Naive B cell (primary cell): ENCODE data around the gene SLC25A48. TPM values are rescaled to one million over a fixed set of nuclear protein-coding genes. Genes with fewer than 3 reads are reported as not detected.
A peak's percentile ranks its signal among the peaks of the same experiment; 100 is the strongest.

Source experiments
- ATAC-seq, 2 donors: fragments of 150-1000 bp; cut with Tn5 transposase; 2 replicates each; pipeline ENCODE4 v1.10.0; 2021; ENCODE audit warnings: low read depth in 2 of 2, mild to moderate bottlenecking in 2 of 2, moderate library complexity in 2 of 2
- DNase-seq: peaks from one replicate; pipeline ENCODE4 v3.0.0; 2022
- H3K27ac Mint-ChIP-seq, 6 donors: one replicate each; pipeline ENCODE4 v1.8.0; 2020 to 2022; ENCODE audit warnings: mild to moderate bottlenecking in 6 of 6, mixed read lengths in 6 of 6, moderate library complexity in 5 of 6, inconsistent platforms in 2 of 6
- H3K27me3 Mint-ChIP-seq, 3 donors: one replicate each; pipeline ENCODE4 v1.8.0; 2021 to 2022; ENCODE audit warnings: mixed read lengths in 3 of 3, mild to moderate bottlenecking in 1 of 3
- H3K36me3 Mint-ChIP-seq, 2 donors: one replicate each; pipeline ENCODE4 v1.8.0; 2020 to 2022; ENCODE audit warnings: mixed read lengths in 2 of 2, inconsistent platforms in 1 of 2, mild to moderate bottlenecking in 1 of 2
- H3K4me1 Mint-ChIP-seq, 3 donors: one replicate each; pipeline ENCODE4 v1.8.0; 2020 to 2022; ENCODE audit warnings: mixed read lengths in 3 of 3, inconsistent platforms in 1 of 3, mild to moderate bottlenecking in 1 of 3, moderate library complexity in 1 of 3
- H3K4me3 Mint-ChIP-seq, 8 donors: one replicate each; pipeline ENCODE4 v1.8.0; 2020 to 2022; ENCODE audit warnings: mild to moderate bottlenecking in 8 of 8, mixed read lengths in 8 of 8, moderate library complexity in 8 of 8, inconsistent platforms in 2 of 8
- H3K9me3 Mint-ChIP-seq, 7 donors: one replicate each; pipeline ENCODE4 v1.8.0; 2020 to 2022; ENCODE audit warnings: mixed read lengths in 7 of 7, mild to moderate bottlenecking in 5 of 7, inconsistent platforms in 2 of 7, moderate library complexity in 1 of 7
- polyA plus RNA-seq, 6 donors: library from polyadenylated mRNA; unstranded; fragments of 300-500 nt; fragmentation: Illumina TruSeq; gene quantifications; one replicate each; pipeline ENCODE4 v1.2.3, GENCODE V29; 2021; ENCODE audit warnings: low read depth in 6 of 6

The SLC25A48 gene
- polyA plus RNA-seq, 6 donors from 2014 or later, result not detected

DNA sequence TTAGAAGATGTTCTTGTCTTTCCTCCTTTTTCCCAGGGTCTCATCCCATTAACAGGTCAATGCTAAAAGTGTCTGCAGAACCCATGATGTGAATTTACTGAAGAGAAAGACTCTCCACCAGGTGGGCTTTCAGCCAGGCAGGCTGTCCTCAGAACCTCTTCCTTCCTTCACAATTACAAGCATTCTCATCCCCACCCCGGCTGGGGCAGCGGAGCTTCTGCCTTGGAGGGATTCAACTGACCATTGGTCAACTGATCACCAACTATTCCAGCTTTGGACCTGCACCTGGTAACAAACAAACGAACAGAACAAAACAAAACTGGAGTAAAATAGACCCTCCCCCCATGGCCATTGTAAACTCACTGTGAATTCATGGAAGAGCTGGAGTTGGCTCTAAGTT lies 48.6 kb downstream of the SLC25A48 start:
- Mint-ChIP-seq H3K9me3 (no peaks in the 10 kb centered on the region), H3K4me3 (no peak overlapping the region), H3K27me3 (peaks cover 32 to 41% (median 37%) of the 10 kb centered on the region in 3 donors), H3K4me1 (peaks cover 3 to 8% (median 7%) of the 10 kb centered on the region in 3 donors), H3K27ac (no peak overlapping the region), H3K36me3 (no peaks in the 10 kb centered on the region)
- DNase-seq, result no peak
- no peak for ATAC-seq

- Mint-ChIP-seq H3K27me3 (peaks cover 32 to 41% (median 37%) of the 10 kb centered on the region in 3 donors), H3K4me3 (no peak overlapping the region), H3K9me3 (no peaks in the 10 kb centered on the region), H3K36me3 (no peaks in the 10 kb centered on the region), H3K27ac (no peak overlapping the region), H3K4me1 (peaks cover 3 to 8% (median 7%) of the 10 kb centered on the region in 3 donors)
- DNase-seq, result no peak
- no peak for ATAC-seq
Measured at GRCh38 chr5:135883441-135883840, 49.0 kb downstream of the SLC25A48 start.

DNA sequence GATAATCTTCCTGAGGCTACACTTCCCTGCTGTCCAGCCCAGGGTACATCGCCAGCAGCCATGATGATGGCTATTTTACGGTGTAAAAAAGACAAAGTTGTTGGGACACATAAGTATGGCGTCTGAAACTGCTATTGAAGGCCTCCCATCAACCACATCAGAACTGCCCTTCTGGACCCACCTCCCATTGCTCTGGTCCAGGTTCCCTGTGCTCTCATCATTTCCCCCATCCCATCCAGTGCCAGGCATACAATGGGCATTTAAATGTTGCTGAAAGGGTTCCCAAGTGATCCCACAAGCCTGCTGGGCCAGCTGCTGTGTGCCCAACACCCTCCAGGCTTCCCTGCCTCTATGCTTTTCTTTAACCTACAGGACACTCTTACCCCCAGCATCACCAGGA lies 50.6 kb downstream of the SLC25A48 start:
- H3K27me3 Mint-ChIP-seq, result peaks cover 30 to 46% (median 42%) of the 10 kb centered on the region in 3 donors

DNA sequence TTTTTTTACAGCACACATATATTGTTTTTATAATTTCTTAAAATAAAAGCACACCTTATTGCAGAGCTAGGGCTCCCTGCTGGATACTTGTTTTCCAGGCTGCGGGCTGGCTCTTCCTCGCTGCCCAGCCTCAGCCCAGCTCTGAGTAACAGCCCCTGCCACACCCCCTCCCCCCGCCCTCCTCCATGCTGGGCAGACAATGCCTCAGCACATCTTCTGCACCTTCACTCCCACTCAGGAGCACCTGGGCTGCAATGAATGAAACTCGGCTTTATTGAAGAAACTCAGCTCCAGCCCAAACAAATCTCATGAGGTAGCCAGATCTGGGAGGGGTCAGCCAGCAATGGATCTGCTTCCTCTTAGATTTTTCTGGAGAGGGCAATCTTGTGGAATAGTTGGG lies 51.7 kb downstream of the SLC25A48 start:
- H3K27ac Mint-ChIP-seq, result no peak overlapping the region
- ATAC-seq (no peak), DNase-seq (no peak)
- H3K9me3 Mint-ChIP-seq, result no peaks in the 10 kb centered on the region
- no peaks in the 10 kb centered on the region for H3K36me3 Mint-ChIP-seq
- H3K4me3 Mint-ChIP-seq, result no peak overlapping the region
- peaks cover 3 to 8% (median 7%) of the 10 kb centered on the region in 3 donors for H3K4me1 Mint-ChIP-seq
- peaks cover 19 to 36% (median 35%) of the 10 kb centered on the region in 3 donors for H3K27me3 Mint-ChIP-seq

More for the DNA sequence above, 50.6 kb downstream of the SLC25A48 start:
- DNase-seq (no peak), ATAC-seq (no peak)
- Mint-ChIP-seq H3K27ac (no peak overlapping the region), H3K9me3 (no peaks in the 10 kb centered on the region), H3K4me3 (peak overlapping the region in 1 of 8 donors; percentile 33), H3K4me1 (peaks cover 3 to 8% (median 7%) of the 10 kb centered on the region in 3 donors), H3K36me3 (no peaks in the 10 kb centered on the region)

GRCh38 chr5:135887447-135887864 lies 53.0 kb downstream of the SLC25A48 start:
- Mint-ChIP-seq H3K36me3 (no peaks in the 10 kb centered on the region), H3K9me3 (no peaks in the 10 kb centered on the region), H3K27me3 (peaks cover 19 to 39% (median 38%) of the 10 kb centered on the region in 3 donors), H3K27ac (no peak overlapping the region), H3K4me1 (peaks cover 3 to 8% (median 7%) of the 10 kb centered on the region in 3 donors), H3K4me3 (peak overlapping the region in 2 of 8 donors; percentile 42 to 48)
- ATAC-seq (peak; percentile 62 to 64), DNase-seq (peak; percentile 45)

DNA sequence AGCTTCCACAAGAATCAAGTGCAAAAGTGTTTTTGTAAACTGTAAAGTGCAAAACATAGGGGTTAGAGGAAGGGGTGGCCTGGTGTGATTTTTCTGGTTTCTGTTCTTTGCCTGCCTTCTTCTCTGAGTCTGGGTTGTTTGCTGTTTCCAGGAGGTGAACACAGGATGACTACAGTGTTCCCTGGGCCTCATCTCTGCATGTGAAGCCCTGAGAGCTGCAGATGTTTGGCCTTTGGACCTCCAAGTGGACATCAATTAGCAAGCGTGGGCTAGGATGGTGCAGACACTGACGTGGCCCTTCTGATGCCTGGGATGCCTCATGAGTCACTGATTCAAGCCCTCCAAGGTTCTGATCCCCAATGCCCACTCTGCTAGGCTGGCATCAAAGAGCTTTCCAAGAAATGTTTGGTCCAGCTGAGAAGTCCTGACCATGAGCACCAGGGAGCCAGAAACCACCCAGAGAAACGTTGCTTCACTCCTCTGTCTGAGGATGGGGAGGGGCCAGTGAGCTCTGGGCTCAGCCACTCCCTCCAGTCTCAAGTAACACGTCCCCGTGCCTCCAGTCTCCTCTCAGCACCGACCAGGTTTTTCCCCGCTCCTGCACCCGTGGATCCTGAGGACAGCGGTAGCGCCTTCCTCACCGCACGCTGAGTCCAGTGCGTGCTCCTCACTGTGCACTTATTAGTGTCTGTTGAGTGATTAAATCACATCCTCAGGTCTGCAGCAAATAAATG lies 53.6 kb downstream of the SLC25A48 start:
- Mint-ChIP-seq H3K4me1 (peaks cover 3 to 8% (median 7%) of the 10 kb centered on the region in 3 donors), H3K27me3 (peaks cover 19 to 43% (median 38%) of the 10 kb centered on the region in 3 donors), H3K36me3 (no peaks in the 10 kb centered on the region), H3K27ac (peak overlapping the region in 2 of 6 donors; percentile 22 to 35), H3K9me3 (no peaks in the 10 kb centered on the region), H3K4me3 (peak overlapping the region in 2 of 8 donors; percentile 9 to 51)
- DNase-seq, result no peak
- ATAC-seq, result no peak

DNA sequence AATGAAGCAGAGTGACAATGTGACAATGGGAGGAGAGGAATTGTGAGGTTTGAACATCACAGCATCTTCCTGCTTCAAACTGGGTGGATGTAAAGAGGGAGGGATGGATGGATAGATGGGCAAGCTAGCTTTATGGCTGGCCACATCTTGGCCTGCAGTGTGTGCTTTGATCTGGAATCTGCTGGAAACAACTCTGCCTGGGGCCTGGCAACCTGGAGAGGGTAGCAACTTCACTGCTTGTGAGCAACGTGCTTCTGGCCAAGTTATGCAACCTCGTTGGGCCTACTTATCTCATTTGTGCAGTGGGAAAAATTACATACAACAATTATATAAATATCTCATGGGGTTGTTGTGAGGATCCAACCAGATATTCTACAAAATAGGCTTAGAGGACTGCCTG lies 55.8 kb downstream of the SLC25A48 start:
- Mint-ChIP-seq H3K36me3 (no peaks in the 10 kb centered on the region), H3K27me3 (peaks cover 21 to 37% (median 26%) of the 10 kb centered on the region in 3 donors), H3K27ac (no peak overlapping the region), H3K4me3 (no peak overlapping the region), H3K9me3 (no peaks in the 10 kb centered on the region), H3K4me1 (peaks cover 3 to 8% (median 7%) of the 10 kb centered on the region in 3 donors)
- ATAC-seq (no peak), DNase-seq (no peak)

DNA sequence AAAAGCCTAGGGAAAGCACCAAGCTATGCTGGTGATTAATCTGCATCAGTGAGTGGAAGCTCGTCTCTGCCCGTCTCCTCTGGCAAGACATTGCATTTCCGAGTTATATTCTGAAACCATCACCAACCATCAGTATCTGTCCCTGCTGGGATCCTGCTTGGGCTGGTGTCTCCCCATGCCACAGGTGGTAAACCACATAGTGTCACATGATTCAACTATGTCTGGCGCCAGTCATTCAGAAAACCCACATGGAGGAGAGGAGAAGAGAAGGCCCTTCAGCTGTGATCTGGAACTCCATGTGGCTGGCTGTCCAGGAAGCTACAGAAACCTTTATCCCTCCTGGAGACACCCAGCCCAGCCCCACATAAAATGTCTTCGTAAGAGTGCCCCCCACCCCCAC lies 56.4 kb downstream of the SLC25A48 start:
- no peak for DNase-seq
- no peak for ATAC-seq
- Mint-ChIP-seq H3K36me3 (no peaks in the 10 kb centered on the region), H3K4me3 (no peak overlapping the region), H3K27ac (no peak overlapping the region), H3K4me1 (peaks cover 3 to 8% (median 7%) of the 10 kb centered on the region in 3 donors), H3K27me3 (peaks cover 17 to 38% (median 27%) of the 10 kb centered on the region in 3 donors), H3K9me3 (no peaks in the 10 kb centered on the region)

DNA sequence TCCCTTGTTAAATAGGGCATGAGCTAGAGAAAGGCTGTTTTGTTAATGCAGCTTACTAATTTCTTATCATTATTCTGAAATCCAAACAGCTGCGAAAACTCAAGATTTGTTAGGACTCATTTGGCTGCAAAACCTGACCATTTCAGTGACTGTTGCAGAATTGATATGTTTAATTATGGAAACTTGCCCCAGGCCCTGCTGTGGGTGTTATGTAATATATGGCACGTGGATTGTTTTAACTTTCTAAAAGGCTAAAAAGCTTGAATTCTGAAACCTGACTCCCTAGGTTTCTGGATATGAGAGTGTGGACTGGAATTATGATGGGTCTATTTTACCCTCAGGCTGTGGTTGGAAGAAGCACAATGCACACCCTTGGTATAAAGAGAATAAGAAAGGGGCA lies 56.8 kb downstream of the SLC25A48 start:
- no peaks in the 10 kb centered on the region for H3K36me3 Mint-ChIP-seq
- H3K9me3 Mint-ChIP-seq, result no peaks in the 10 kb centered on the region
- DNase-seq, result no peak
- H3K27me3 Mint-ChIP-seq, result peaks cover 17 to 42% (median 31%) of the 10 kb centered on the region in 3 donors
- H3K4me3 Mint-ChIP-seq, result no peak overlapping the region
- H3K27ac Mint-ChIP-seq, result no peak overlapping the region
- no peak for ATAC-seq
- peaks cover 3 to 8% (median 7%) of the 10 kb centered on the region in 3 donors for H3K4me1 Mint-ChIP-seq

DNA sequence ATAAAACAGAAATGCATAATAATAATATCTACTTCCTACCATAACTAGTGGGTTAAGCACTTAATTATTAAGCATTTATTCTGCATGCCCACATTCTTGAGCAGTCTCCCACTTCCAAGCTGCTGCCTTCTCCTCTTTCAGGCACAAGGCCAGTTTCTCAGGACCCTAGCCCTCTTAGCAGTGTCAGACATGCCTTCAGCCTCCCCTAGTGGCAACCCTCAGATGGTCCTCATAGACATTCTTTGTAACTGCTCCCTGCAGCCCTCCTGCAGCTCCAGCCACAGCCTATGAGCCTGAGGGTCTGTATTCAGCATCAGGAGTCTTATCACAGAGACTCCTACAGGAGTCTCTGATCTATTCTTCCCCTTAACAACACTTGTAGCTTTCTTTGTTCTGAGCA lies 57.3 kb downstream of the SLC25A48 start:
- Mint-ChIP-seq H3K4me1 (peaks cover 3 to 8% (median 7%) of the 10 kb centered on the region in 3 donors), H3K27ac (no peak overlapping the region), H3K27me3 (peaks cover 17 to 43% (median 32%) of the 10 kb centered on the region in 3 donors), H3K4me3 (no peak overlapping the region), H3K36me3 (no peaks in the 10 kb centered on the region), H3K9me3 (no peaks in the 10 kb centered on the region)
- ATAC-seq (no peak), DNase-seq (no peak)

DNA sequence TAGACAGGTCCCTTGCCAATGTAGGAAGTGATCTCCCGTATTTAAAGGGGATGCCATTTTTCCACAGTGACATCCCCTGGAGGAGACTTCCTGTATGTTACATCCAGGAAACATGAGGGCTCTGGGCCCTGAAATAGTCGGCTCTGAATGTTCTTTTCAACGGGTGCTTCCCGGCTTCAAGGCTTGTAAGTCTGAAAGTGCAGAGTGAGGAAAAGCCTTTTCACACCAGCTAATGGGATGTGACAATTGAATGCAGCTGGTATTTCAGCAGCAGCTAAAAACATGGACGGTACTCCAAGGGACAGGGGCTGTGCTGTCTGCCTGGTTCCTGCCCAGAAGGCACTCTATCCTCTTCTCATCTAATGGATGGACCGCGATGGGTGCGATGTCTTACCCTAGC lies 59.8 kb downstream of the SLC25A48 start:
- no peak for ATAC-seq
- Mint-ChIP-seq H3K27ac (no peak overlapping the region), H3K36me3 (no peaks in the 10 kb centered on the region), H3K27me3 (peaks cover 24 to 43% (median 26%) of the 10 kb centered on the region in 3 donors), H3K4me3 (no peak overlapping the region), H3K4me1 (no peaks in the 10 kb centered on the region), H3K9me3 (peaks cover 0 to 2% (median 0%) of the 10 kb centered on the region in 7 donors)
- no peak for DNase-seq

- Mint-ChIP-seq H3K27me3 (peaks cover 25 to 43% (median 25%) of the 10 kb centered on the region in 3 donors), H3K9me3 (peaks cover 0 to 2% (median 0%) of the 10 kb centered on the region in 7 donors), H3K4me3 (no peak overlapping the region), H3K27ac (no peak overlapping the region), H3K36me3 (no peaks in the 10 kb centered on the region), H3K4me1 (no peaks in the 10 kb centered on the region)
- DNase-seq (no peak), ATAC-seq (no peak)
Measured at GRCh38 chr5:135894789-135895188, 60.3 kb downstream of the SLC25A48 start.

DNA sequence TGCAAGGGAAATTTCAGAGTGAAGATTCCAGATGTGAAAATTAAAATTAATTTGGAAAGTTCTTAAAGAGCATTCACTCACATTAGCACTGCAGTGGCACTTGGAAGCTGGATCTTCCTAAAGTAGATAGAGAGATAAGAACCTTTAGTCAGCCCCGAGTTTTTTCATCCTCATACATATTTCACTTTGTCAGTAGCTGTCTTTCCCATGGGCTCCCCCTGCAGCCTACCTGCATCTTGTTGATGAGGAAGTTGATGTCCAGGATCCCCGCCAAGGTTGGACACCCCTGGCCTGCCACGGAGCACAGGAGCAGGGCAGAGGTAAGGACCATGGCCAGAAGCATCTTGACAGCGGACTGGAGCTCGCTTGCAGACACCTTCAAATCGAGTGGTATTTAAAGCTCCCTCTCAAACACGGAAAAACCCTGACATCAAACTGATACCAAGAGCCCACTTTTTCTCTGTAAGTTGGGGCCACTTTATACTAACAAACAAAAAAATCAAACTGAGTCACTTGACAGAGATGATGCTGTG lies 61.1 kb downstream of the SLC25A48 start, which contains the start of gene IL9:
IL9 (minus strand) TSS at position 368 of the 533 bp plus-strand sequence; CDS start at position 343, 25 bp downstream.
- no peak within 1 kb of the TSS for H3K27ac Mint-ChIP-seq
- no peak within 1 kb of the TSS for H3K4me3 Mint-ChIP-seq
- peaks cover 0 to 2% (median 0%) of the 10 kb centered on the region in 7 donors for H3K9me3 Mint-ChIP-seq
- H3K36me3 Mint-ChIP-seq, result no peaks in the 10 kb centered on the region
- DNase-seq (no peak), ATAC-seq (no peak)
- peaks cover 25 to 43% (median 31%) of the 10 kb centered on the region in 3 donors for H3K27me3 Mint-ChIP-seq
- H3K4me1 Mint-ChIP-seq, result no peaks in the 10 kb centered on the region

- Mint-ChIP-seq H3K27me3 (peaks cover 15 to 42% (median 36%) of the 10 kb centered on the region in 3 donors), H3K4me1 (no peaks in the 10 kb centered on the region), H3K36me3 (no peaks in the 10 kb centered on the region), H3K9me3 (peaks cover 0 to 2% (median 0%) of the 10 kb centered on the region in 7 donors), H3K27ac (no peak overlapping the region), H3K4me3 (no peak overlapping the region)
- DNase-seq, result no peak
- ATAC-seq, result no peak
Measured at GRCh38 chr5:135898651-135899050, 64.2 kb downstream of the SLC25A48 start.
